HG03139 (cell line): ENCODE results near the gene TULP4.
"Not testable (repeated sequence)": the region's sequence is repeated elsewhere in the genome, so short reads cannot be mapped to it uniquely, and the experiment has no call there.

Experiments
- ATAC-seq: cut with Tn5 transposase; IDR thresholded peaks from one replicate; pipeline ENCODE4 v1.9.1; 2021; ENCODE audit not compliant: unreplicated experiment

The TULP4 gene

GRCh38 chr6:158552055-158552795, 240.0 kb downstream of the TULP4 start:
- ATAC-seq, result no peak

- ATAC-seq, result no peak
Observed at GRCh38 chr6:158552796-158553138, 240.5 kb downstream of the TULP4 start.

- ATAC-seq, result no peak
Observed at GRCh38 chr6:158554611-158555361, 242.5 kb downstream of the TULP4 start.

GRCh38 chr6:158556113-158556512, 243.8 kb downstream of the TULP4 start:
- no peak for ATAC-seq

- not testable (repeated sequence) for ATAC-seq
Observed at GRCh38 chr6:158557110-158557509, 244.8 kb downstream of the TULP4 start.

- no peak for ATAC-seq
Observed at GRCh38 chr6:158557927-158558326, 245.7 kb downstream of the TULP4 start.

GRCh38 chr6:158558415-158559306, 246.4 kb downstream of the TULP4 start:
- ATAC-seq, result no peak

GRCh38 chr6:158559338-158559894, 247.2 kb downstream of the TULP4 start:
- ATAC-seq, result no peak

- peak; percentile 90 for ATAC-seq
Observed at GRCh38 chr6:158559895-158560835, 247.9 kb downstream of the TULP4 start, which contains the start of gene TMEM181. Gene TMEM181 (plus strand): TSS chr6:158560091. CDS start chr6:158560225, 134 bp downstream.

- ATAC-seq, result no peak
Observed at GRCh38 chr6:158560836-158561320, 248.6 kb downstream of the TULP4 start.
